Measurements from ENCODE around the gene GNAI2.

Gene GNAI2

DNA sequence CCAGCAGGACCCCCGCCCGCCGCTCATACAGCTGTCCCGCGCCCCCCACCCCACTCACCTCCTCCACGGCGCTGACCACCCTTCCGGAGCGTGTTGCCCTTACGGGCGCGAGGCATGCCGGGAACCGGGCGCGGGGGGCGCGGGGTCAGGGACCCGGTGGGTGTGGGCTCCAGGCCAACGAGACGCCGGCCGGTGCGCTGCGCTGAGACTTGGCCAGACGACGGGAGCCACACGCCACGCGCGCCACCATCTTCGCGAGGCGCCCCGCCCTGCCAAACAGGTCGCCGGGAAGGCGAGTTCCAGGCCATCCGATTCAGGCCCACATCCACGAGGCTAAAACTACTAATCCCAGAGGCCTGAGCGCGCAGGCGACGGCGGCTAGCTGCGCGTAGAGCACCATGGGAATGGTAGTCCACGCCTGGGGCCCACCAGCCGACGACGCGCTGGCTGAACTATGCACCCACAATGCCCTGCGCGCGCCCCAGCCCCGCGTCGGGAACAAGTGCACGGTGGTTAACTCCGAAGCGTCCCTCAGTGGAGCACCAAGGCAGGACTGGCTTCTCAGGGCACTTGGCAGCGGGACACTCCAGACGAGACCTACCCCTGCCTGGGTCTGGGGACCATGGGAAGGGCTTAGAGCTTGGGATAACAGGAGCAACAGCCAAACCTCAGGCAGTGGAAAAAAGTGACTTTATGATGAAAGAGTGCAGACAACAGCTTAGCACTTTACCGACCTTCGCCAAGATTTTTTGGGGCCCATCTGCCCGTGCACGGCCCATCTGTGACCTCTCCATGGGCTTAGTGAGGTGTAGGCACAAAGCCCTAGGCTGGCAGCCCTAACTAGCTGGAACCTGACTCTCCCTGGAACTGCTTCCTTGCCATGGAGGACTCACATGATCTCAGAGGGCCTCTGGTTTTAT, 56.4 kb downstream of the GNAI2 start, which contains the start of gene IFRD2:
Gene IFRD2, minus strand, starts transcription at position 271 of the 920 bp plus-strand sequence. Its CDS starts 155 bp downstream, at position 116.
- TF ChIP-seq POLR2AphosphoS5 (IDR thresholded peaks at IDR 0.05; ENCODE audit: low read depth, low read length), result peak; percentile 79
- TF ChIP-seq, protein P1, sequence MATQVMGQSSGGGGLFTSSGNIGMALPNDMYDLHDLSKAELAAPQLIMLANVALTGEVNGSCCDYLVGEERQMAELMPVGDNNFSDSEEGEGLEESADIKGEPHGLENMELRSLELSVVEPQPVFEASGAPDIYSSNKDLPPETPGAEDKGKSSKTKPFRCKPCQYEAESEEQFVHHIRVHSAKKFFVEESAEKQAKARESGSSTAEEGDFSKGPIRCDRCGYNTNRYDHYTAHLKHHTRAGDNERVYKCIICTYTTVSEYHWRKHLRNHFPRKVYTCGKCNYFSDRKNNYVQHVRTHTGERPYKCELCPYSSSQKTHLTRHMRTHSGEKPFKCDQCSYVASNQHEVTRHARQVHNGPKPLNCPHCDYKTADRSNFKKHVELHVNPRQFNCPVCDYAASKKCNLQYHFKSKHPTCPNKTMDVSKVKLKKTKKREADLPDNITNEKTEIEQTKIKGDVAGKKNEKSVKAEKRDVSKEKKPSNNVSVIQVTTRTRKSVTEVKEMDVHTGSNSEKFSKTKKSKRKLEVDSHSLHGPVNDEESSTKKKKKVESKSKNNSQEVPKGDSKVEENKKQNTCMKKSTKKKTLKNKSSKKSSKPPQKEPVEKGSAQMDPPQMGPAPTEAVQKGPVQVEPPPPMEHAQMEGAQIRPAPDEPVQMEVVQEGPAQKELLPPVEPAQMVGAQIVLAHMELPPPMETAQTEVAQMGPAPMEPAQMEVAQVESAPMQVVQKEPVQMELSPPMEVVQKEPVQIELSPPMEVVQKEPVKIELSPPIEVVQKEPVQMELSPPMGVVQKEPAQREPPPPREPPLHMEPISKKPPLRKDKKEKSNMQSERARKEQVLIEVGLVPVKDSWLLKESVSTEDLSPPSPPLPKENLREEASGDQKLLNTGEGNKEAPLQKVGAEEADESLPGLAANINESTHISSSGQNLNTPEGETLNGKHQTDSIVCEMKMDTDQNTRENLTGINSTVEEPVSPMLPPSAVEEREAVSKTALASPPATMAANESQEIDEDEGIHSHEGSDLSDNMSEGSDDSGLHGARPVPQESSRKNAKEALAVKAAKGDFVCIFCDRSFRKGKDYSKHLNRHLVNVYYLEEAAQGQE (IDR thresholded peaks at IDR 0.05; ENCODE audit: insufficient read depth in 1 of 2, low read depth in 2 of 2, low read length in 2 of 2), result no peak

DNA sequence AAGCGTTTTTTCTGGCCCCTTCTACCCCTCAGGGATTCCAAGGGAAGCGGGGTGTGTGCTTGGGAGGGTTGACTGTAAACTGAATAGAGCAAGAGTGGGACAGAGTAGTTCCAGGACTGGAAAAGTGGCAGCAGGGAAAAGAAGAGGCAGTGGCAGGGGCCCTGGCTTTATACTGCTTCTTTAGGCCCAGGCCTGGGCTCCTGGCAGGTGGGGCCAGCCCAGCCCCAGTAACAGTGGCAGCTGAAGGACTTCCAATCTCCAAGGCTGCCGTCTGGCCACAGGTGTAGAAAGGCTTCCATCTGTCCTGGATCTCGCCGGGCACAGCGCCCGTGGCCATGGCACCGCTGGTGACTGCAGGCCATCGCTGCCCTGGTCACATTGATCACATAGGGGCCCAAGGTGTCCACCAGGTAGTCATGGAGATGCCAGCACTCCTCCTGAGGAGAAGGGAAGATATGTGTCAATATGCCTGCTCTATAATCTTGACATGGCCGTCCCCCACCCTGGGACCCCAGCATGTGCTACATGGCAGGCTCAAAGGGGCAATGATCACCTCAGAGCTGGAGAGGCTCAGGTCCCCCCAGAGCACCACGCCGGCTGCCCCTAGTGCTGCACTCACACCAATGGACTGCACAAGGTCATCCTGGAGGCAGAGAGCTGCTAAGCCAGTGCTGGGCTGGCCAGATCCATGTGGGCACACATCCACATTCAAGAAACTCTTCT, 57.2 kb downstream of the GNAI2 start:
- TF ChIP-seq FOXP2 (optimal IDR thresholded peaks at IDR 0.05; ENCODE audit: borderline replicate concordance, extremely low read depth, extremely low read length, insufficient read depth) (no peak), POLR2AphosphoS5 (IDR thresholded peaks at IDR 0.05; ENCODE audit: low read depth, low read length) (no peak), TAF1 (IDR thresholded peaks at IDR 0.05; ENCODE audit: borderline replicate concordance, insufficient read depth, low read length) (no peak), SIN3A (IDR thresholded peaks at IDR 0.05; ENCODE audit: borderline replicate concordance, insufficient read depth, low read length) (no peak)
- TF ChIP-seq, protein P1 (IDR thresholded peaks at IDR 0.05; ENCODE audit: insufficient read depth in 1 of 2, low read depth in 2 of 2, low read length in 2 of 2), result no peak

DNA sequence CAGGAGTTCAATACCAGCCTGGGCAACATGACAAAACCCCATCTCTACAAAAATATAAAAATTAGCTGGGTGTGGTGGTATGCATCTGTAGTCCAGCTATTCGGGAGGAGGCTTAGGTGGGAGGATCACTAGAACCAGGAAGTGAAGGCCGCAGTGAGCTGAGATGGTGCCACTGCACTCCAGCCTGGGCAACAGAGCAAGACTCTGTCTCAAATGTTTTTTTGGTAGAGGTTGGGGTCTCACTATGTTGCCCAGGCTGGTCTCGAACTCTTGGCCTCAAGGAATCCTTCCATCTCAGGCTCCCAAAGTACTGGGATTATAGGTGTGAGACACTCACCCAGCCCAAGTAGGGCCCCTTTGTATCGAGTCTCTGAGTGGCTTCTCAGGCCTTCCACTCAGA, 58.1 kb downstream of the GNAI2 start:
- TF ChIP-seq FOXP2 (optimal IDR thresholded peaks at IDR 0.05; ENCODE audit: borderline replicate concordance, extremely low read depth, extremely low read length, insufficient read depth) (no peak), TAF1 (IDR thresholded peaks at IDR 0.05; ENCODE audit: borderline replicate concordance, insufficient read depth, low read length) (no peak), POLR2AphosphoS5 (IDR thresholded peaks at IDR 0.05; ENCODE audit: low read depth, low read length) (no peak), SIN3A (IDR thresholded peaks at IDR 0.05; ENCODE audit: borderline replicate concordance, insufficient read depth, low read length) (no peak)
- TF ChIP-seq, protein P1 (IDR thresholded peaks at IDR 0.05; ENCODE audit: insufficient read depth in 1 of 2, low read depth in 2 of 2, low read length in 2 of 2), result no peak

DNA sequence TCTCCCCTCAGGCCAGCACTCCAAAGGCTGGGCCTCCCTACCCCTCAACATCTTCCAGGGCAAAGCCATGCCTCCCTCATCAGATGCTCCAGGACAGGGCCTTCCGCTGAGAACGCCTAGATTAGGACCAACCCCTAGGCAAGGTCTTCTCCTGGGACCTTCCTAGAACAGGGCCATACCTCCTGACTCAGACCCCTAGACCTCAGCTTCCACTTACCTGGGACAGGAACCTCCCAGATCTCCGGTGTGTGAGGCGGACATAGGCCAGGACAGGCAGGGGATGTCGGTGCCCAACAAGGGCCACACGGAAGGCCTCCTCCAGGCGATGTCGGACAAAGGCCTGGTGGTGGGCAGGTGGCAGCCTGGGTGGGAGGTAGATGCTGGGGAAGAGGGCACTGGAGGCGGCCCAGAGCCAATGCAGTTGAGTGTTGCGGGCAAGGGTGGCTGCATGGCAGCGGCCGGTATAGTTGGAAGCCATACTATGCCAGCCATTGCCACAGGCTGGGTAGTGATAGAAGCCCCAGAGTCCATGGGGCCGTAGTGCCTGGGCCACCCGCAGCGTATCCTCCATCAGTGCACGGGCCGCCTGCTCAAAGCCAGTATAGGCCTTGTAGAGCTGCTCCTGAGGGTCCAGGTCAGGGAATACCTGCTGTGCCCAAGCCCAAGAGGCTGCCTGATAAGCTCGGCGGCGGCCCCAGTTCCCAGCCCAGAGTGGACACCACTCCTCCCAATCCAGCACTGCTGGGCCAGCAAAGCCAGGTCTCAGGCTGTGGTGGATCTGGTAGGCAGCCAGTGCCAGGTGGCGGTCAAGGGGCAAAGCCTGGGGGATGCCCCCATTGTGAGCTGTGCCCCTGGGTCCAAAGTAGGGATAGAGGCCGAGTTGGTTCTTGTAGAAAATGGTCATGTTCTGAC, 58.7 kb downstream of the GNAI2 start:
- TF ChIP-seq POLR2AphosphoS5 (IDR thresholded peaks at IDR 0.05; ENCODE audit: low read depth, low read length) (no peak), SIN3A (IDR thresholded peaks at IDR 0.05; ENCODE audit: borderline replicate concordance, insufficient read depth, low read length) (no peak), FOXP2 (optimal IDR thresholded peaks at IDR 0.05; ENCODE audit: borderline replicate concordance, extremely low read depth, extremely low read length, insufficient read depth) (no peak), TAF1 (IDR thresholded peaks at IDR 0.05; ENCODE audit: borderline replicate concordance, insufficient read depth, low read length) (no peak)
- TF ChIP-seq, protein P1 (IDR thresholded peaks at IDR 0.05; ENCODE audit: insufficient read depth in 1 of 2, low read depth in 2 of 2, low read length in 2 of 2), result no peak

Data from PFSK-1 (cell line).